ENCODE data around the gene CLIC5.

DNA sequence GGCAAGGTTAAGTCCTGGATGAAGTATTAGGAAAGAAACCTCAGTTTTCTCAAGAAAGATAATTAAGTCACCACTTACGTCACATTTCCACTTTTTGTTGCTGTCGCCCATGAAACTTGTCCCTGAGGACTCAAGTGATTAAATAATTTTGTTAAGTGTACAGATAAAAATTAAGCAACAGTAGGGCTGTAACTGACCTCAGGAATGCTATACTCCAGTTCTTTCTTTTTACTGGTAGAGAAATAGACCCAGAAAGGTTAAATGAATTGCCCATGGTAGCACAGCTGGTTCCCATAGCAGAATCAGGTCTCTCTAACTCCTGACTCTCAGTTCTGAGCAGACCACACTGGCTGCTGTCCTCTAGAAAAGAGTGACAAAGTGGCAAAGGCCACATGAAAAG, 54.5 kb downstream of the CLIC5 start:
- no peak for TF ChIP-seq TCF12 (IDR thresholded peaks at IDR 0.05; ENCODE audit: low read depth)
- no peak for TF ChIP-seq EGR1 (IDR thresholded peaks at IDR 0.05)
- no peak for TF ChIP-seq TEAD4 (IDR thresholded peaks at IDR 0.05)
- TF ChIP-seq RAD21 (IDR thresholded peaks at IDR 0.05; ENCODE audit: low read depth) = no peak
- TF ChIP-seq, protein P1, sequence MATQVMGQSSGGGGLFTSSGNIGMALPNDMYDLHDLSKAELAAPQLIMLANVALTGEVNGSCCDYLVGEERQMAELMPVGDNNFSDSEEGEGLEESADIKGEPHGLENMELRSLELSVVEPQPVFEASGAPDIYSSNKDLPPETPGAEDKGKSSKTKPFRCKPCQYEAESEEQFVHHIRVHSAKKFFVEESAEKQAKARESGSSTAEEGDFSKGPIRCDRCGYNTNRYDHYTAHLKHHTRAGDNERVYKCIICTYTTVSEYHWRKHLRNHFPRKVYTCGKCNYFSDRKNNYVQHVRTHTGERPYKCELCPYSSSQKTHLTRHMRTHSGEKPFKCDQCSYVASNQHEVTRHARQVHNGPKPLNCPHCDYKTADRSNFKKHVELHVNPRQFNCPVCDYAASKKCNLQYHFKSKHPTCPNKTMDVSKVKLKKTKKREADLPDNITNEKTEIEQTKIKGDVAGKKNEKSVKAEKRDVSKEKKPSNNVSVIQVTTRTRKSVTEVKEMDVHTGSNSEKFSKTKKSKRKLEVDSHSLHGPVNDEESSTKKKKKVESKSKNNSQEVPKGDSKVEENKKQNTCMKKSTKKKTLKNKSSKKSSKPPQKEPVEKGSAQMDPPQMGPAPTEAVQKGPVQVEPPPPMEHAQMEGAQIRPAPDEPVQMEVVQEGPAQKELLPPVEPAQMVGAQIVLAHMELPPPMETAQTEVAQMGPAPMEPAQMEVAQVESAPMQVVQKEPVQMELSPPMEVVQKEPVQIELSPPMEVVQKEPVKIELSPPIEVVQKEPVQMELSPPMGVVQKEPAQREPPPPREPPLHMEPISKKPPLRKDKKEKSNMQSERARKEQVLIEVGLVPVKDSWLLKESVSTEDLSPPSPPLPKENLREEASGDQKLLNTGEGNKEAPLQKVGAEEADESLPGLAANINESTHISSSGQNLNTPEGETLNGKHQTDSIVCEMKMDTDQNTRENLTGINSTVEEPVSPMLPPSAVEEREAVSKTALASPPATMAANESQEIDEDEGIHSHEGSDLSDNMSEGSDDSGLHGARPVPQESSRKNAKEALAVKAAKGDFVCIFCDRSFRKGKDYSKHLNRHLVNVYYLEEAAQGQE (IDR thresholded peaks at IDR 0.05; ENCODE audit: low read depth) = no peak
- TF ChIP-seq FOXM1 (IDR thresholded peaks at IDR 0.05; ENCODE audit: borderline replicate concordance, low read depth) = no peak
- no peak for TF ChIP-seq TAF1 (IDR thresholded peaks at IDR 0.05; ENCODE audit: low read depth)
- TF ChIP-seq, protein P2, sequence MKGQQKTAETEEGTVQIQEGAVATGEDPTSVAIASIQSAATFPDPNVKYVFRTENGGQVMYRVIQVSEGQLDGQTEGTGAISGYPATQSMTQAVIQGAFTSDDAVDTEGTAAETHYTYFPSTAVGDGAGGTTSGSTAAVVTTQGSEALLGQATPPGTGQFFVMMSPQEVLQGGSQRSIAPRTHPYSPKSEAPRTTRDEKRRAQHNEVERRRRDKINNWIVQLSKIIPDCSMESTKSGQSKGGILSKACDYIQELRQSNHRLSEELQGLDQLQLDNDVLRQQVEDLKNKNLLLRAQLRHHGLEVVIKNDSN (IDR thresholded peaks at IDR 0.05) = no peak
